K562 treated with DMSO at 1 percent for 12 hours (cell line): ENCODE data around the gene FOXK1. TPM values are rescaled to one million over a fixed set of nuclear protein-coding genes. Genes with fewer than 3 reads are reported as not detected.

ENCODE experiments used
- total RNA-seq: library from RNA; unstranded; fragments of 300-600 nt; gene quantifications from 2 replicates; pipeline ENCODE4 v1.2.3, GENCODE V29; 2022; ENCODE audit not compliant: insufficient read depth

FOXK1 gene
- total RNA-seq = 4.7 and 17.2 TPM in 2 replicates

DNA sequence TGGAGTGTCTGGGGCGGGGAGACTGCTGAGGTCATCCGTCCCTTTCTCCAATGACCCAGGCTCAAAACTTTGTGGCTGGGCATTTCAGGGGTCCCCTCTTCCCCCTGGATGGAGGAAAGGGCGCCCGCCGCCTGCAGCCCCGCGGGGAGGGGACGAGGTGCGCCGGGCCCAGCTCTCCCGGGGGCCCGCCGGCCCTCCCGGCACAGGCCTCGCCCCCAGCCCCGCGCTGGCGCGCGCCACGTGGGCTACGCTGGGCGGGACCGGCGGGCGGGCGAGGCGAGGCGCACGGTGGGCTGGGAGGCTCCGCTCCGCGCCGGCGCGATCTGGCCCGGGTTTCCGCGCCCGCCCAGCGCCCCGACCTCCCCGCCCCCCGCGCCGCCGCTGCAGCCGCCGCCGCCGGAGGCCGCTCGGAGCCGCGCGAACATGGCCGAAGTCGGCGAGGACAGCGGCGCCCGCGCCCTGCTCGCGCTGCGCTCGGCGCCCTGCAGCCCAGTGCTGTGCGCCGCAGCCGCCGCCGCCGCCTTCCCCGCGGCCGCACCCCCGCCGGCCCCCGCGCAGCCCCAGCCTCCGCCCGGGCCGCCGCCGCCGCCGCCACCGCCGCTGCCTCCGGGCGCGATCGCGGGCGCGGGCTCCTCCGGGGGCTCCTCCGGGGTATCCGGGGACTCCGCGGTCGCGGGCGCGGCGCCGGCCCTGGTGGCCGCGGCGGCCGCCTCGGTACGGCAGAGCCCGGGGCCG lies at the start of gene FOXK1:
TSS of gene FOXK1 (plus strand) at position 410 of the 735 bp plus-strand sequence. CDS start at position 424, 14 bp downstream.

GRCh38 chr7:4775250-4775847 lies 93.3 kb downstream of the FOXK1 start, which contains the start of gene AP5Z1:
AP5Z1 (plus strand) TSS chr7:4775623; CDS start chr7:4775716, 93 bp downstream.

Other genes with a start within 250 kb of the FOXK1 start
- 51.5 and 57.4 TPM in 2 replicates for gene AP5Z1, start 93.3 kb downstream of the FOXK1 start, total RNA-seq
- not detected in 2 replicates for gene PAPOLB, start 179.7 kb downstream of the FOXK1 start, total RNA-seq
- gene RADIL, start 201.4 kb downstream of the FOXK1 start, total RNA-seq = 6.9 and 7.9 TPM in 2 replicates